ENCODE results near the gene CNNM4. TPM values are rescaled to one million over a fixed set of nuclear protein-coding genes. Genes with fewer than 3 reads are reported as not detected.

CNNM4 gene
- total RNA-seq, 1 experiment from 2014 or later, result 12.5 TPM

DNA sequence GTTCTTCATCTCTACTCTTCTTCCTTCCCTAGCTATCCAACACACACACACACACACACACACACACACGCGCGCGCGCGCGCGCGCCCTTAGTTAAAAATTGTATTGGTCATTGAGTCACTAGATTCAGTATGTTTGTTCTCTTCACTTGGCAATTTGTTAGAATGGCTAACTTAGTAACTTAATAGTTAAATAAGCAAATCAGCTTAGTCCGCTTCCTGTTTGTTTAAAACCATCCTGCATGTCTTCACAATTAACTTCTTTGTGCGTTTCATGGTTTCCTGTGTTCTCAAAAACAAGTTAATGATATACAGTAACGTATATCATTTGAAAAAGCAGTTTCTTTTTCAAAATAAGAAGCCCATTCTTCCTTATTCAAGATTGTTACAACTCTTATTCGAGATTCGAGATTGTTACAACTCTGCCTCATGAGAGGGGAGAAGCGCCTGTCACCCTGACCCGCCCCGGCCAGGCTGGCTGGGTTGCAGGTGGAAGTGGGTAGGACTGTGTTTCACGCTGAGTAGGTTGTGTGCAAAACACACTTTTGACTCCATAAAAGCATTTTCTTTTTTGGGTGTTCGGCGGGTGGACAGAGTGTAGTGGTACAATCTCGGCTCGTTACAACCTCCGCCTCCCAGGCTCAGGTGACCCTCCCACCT is 45.9 kb downstream of the CNNM4 start:
- Histone ChIP-seq H4K20me1 (ENCODE audit: low read length) (no peaks in the 10 kb centered on the region), H2AFZ (ENCODE audit: low read length) (no peak overlapping the region), H3K79me2 (ENCODE audit: low read length) (no peaks in the 10 kb centered on the region), H3K9ac (ENCODE audit: low read length) (no peak overlapping the region), H3K4me2 (ENCODE audit: low read length) (no peak overlapping the region), H3K27ac (ENCODE audit: low read length) (no peak overlapping the region), H3F3A (ENCODE audit: low read length, unreplicated experiment) (no peaks in the 10 kb centered on the region), H3K4me3 (ENCODE audit: low read length) (no peak overlapping the region), H3K9me3 (ENCODE audit: low read length) (no peaks in the 10 kb centered on the region), H3K4me1 (ENCODE audit: insufficient read depth, low read length) (no peaks in the 10 kb centered on the region), H3K36me3 (ENCODE audit: low read depth, low read length) (peaks cover 2% of the 10 kb centered on the region; the same call in 1 of the 2 replicates), H3K27me3 (ENCODE audit: low read length) (no peaks in the 10 kb centered on the region), H3K9me2 (replicated peaks; ENCODE audit: low read length) (no peaks in the 10 kb centered on the region)
- intact Hi-C loops (cut with micrococcal nuclease), result no loop called here
- BruUV-seq (replicated peaks), result no TSS peak
- DNase-seq, result no peak
- no peak for ATAC-seq
- TF ChIP-seq, protein P1, sequence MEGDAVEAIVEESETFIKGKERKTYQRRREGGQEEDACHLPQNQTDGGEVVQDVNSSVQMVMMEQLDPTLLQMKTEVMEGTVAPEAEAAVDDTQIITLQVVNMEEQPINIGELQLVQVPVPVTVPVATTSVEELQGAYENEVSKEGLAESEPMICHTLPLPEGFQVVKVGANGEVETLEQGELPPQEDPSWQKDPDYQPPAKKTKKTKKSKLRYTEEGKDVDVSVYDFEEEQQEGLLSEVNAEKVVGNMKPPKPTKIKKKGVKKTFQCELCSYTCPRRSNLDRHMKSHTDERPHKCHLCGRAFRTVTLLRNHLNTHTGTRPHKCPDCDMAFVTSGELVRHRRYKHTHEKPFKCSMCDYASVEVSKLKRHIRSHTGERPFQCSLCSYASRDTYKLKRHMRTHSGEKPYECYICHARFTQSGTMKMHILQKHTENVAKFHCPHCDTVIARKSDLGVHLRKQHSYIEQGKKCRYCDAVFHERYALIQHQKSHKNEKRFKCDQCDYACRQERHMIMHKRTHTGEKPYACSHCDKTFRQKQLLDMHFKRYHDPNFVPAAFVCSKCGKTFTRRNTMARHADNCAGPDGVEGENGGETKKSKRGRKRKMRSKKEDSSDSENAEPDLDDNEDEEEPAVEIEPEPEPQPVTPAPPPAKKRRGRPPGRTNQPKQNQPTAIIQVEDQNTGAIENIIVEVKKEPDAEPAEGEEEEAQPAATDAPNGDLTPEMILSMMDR (conservative IDR thresholded peaks at IDR 0.05; ENCODE audit: low read depth, low read length), result no peak
- TF ChIP-seq EZH2 (IDR thresholded peaks at IDR 0.05; ENCODE audit: low read length, unreplicated experiment) (no peak), EZH2phosphoT487 (IDR thresholded peaks at IDR 0.05; ENCODE audit: borderline replicate concordance, low read length) (no peak)
- CTCF ChIA-PET, result no interaction called here
- POLR2A ChIA-PET (ENCODE audit: unreplicated experiment), result no interaction called here

DNA sequence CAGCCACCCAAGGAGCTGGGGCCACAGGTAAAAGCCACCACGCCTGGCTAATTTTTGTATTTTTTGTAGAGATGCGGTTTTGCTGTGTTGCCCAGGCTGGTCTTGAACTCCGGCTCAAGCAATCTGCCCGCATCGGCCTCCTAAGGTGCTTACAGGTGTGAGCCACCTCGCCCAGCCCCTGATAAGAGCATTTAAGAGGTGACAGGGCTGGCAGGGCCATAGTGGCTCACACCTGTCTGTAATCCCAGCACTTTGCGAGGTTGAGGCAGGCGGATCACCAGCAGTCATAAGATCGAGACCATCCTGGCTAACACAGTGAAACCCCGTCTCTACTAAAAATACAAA is 46.4 kb downstream of the CNNM4 start:
- Histone ChIP-seq H3K9ac (ENCODE audit: low read length) (no peak overlapping the region), H3K9me3 (ENCODE audit: low read length) (no peaks in the 10 kb centered on the region), H3K4me3 (ENCODE audit: low read length) (no peak overlapping the region), H3K4me2 (ENCODE audit: low read length) (no peak overlapping the region), H3K27ac (ENCODE audit: low read length) (no peak overlapping the region), H3K36me3 (ENCODE audit: low read depth, low read length) (no peaks in the 10 kb centered on the region), H3F3A (ENCODE audit: low read length, unreplicated experiment) (no peaks in the 10 kb centered on the region), H2AFZ (ENCODE audit: low read length) (no peak overlapping the region), H4K20me1 (ENCODE audit: low read length) (no peaks in the 10 kb centered on the region), H3K27me3 (ENCODE audit: low read length) (no peaks in the 10 kb centered on the region), H3K9me2 (replicated peaks; ENCODE audit: low read length) (no peaks in the 10 kb centered on the region), H3K79me2 (ENCODE audit: low read length) (no peaks in the 10 kb centered on the region), H3K4me1 (ENCODE audit: insufficient read depth, low read length) (no peaks in the 10 kb centered on the region)
- ChIA-PET CTCF (no interaction called here), POLR2A (ENCODE audit: unreplicated experiment) (no interaction called here)
- no TSS peak for BruUV-seq (replicated peaks)
- ATAC-seq, result no peak
- intact Hi-C loops (cut with micrococcal nuclease), result no loop called here
- DNase-seq, result no peak
- TF ChIP-seq, protein P1 (conservative IDR thresholded peaks at IDR 0.05; ENCODE audit: low read depth, low read length), result no peak
- no peak for TF ChIP-seq EZH2phosphoT487 (IDR thresholded peaks at IDR 0.05; ENCODE audit: borderline replicate concordance, low read length)
- no peak for TF ChIP-seq EZH2 (IDR thresholded peaks at IDR 0.05; ENCODE audit: low read length, unreplicated experiment)

DNA sequence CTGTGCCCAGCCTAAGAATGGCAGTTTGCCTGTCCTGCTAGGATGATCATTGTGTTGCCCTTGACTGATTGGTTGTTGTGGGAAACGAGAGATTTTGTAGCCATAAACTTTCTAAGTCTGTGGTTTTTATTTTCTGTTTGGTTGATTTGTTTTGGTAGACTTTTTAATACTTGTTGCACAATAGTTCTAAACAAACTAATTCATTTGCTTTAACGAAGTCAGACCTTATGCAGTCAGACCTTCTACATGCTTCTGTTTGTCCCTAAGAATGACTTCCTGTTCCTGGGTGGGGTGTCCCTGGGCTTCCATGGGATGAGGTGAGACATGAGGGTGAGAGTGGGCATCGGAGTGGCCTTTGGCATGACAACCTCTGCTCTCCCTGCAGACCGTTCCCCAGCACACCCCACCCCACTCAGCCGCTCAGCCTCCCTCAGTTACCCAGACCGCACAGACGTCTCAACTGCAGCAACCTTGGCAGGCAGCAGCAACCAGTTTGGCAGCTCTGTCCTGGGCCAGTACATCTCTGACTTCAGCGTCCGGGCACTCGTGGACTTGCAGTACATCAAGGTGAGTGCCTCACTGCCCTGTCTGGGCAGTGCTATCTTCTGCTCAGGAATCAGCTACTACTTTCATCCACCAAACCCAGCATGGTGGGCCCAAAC is 47.6 kb downstream of the CNNM4 start:
- Histone ChIP-seq H3K27ac (ENCODE audit: low read length) (no peak overlapping the region), H3K27me3 (ENCODE audit: low read length) (no peaks in the 10 kb centered on the region), H3K4me3 (ENCODE audit: low read length) (no peak overlapping the region), H3F3A (ENCODE audit: low read length, unreplicated experiment) (no peaks in the 10 kb centered on the region), H3K9ac (ENCODE audit: low read length) (no peak overlapping the region), H3K9me2 (replicated peaks; ENCODE audit: low read length) (no peaks in the 10 kb centered on the region), H3K4me2 (ENCODE audit: low read length) (no peak overlapping the region), H3K9me3 (ENCODE audit: low read length) (no peaks in the 10 kb centered on the region), H3K79me2 (ENCODE audit: low read length) (no peaks in the 10 kb centered on the region), H2AFZ (ENCODE audit: low read length) (no peak overlapping the region), H3K4me1 (ENCODE audit: insufficient read depth, low read length) (no peaks in the 10 kb centered on the region), H3K36me3 (ENCODE audit: low read depth, low read length) (no peaks in the 10 kb centered on the region), H4K20me1 (ENCODE audit: low read length) (no peaks in the 10 kb centered on the region)
- POLR2A ChIA-PET (ENCODE audit: unreplicated experiment), result interaction anchor here (0.6 kb wide), 1 partner anchor 25 kb away, joined by 7 read pairs; no protein-coding TSS in a partner anchor
- DNase-seq (no peak), ATAC-seq (no peak)
- CTCF ChIA-PET, result no interaction called here
- TF ChIP-seq EZH2phosphoT487 (IDR thresholded peaks at IDR 0.05; ENCODE audit: borderline replicate concordance, low read length) (no peak), EZH2 (IDR thresholded peaks at IDR 0.05; ENCODE audit: low read length, unreplicated experiment) (no peak)
- TF ChIP-seq, protein P1 (conservative IDR thresholded peaks at IDR 0.05; ENCODE audit: low read depth, low read length), result no peak
- intact Hi-C loops (cut with micrococcal nuclease), result no loop called here
- BruUV-seq (replicated peaks), result no TSS peak
